RWPE1 (cell line): ENCODE data around the gene PXMP4.
A peak's percentile ranks its signal among the peaks of the same experiment; 100 is the strongest.

Source experiments
- CTCF ChIA-PET: fragments of 350-600 bp; sonication (Branson Sonifier 250); formaldehyde crosslinking; extraction: SDS; loops from one replicate; lab custom pipeline; 2021; lab: Yijun Ruan, JAX
- POLR2A ChIA-PET: fragments of 400-600 bp; formaldehyde crosslinking; extraction: SDS; loops from one replicate; lab custom pipeline; 2020; ENCODE audit warnings: antibody characterized with exemption; ENCODE audit not compliant: low non-redundant PET; lab: Yijun Ruan, JAX
- DNase-seq: peaks from one replicate; pipeline ENCODE4 v3.0.0; 2012; ENCODE audit warnings: low spot score
- H3K27ac ChIP-seq: fragments of 450-650 bp; 2 replicates; pipeline ENCODE4 v1.5.1; 2017
- TF ChIP-seq, protein P1 (sequence below): fragments of 450-650 bp; conservative IDR thresholded peaks from 2 replicates; pipeline ENCODE4 v1.5.1; 2017; ENCODE audit warnings: low read depth, mild to moderate bottlenecking

Gene PXMP4

DNA sequence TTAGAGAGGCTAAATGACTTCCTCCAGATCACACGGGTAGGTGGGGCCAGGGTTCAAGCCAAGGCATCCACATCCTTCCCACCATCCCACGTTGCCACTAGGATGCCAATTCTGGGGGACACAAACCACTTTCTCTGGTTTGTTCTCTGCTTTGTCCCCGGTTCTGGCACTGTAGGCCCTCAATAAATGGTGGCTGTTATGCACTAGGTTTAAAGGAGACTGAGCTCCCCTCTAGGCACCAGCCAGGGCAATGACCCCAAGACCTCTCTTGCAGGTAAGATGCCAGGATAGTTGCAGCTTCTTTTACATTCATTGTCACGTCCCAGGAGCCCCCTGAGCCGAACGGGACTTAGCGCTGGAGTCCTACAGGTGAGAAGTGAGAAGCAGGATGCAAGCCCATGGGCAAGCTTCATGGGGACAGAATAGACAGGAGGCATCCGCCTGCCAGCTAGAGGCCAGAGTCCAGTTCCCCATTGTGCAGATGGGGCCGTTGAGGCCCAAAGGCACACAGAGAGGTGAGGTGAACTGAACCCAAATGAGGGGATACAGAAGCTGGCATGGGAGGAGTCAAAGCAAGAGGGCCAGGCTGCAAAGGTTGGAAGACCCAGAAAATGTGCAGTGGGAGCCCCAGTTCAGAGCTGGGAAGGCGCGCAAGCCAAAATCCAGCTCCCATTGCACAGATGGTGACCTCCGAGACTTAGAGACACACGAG, 677 bp downstream of the PXMP4 start:
- CTCF ChIA-PET = interaction anchor here (0.6 to 0.8 kb wide), 3 partner anchors 33 to 254 kb away, joined by 3 read pairs; no protein-coding TSS in a partner anchor
- TF ChIP-seq, protein P1, sequence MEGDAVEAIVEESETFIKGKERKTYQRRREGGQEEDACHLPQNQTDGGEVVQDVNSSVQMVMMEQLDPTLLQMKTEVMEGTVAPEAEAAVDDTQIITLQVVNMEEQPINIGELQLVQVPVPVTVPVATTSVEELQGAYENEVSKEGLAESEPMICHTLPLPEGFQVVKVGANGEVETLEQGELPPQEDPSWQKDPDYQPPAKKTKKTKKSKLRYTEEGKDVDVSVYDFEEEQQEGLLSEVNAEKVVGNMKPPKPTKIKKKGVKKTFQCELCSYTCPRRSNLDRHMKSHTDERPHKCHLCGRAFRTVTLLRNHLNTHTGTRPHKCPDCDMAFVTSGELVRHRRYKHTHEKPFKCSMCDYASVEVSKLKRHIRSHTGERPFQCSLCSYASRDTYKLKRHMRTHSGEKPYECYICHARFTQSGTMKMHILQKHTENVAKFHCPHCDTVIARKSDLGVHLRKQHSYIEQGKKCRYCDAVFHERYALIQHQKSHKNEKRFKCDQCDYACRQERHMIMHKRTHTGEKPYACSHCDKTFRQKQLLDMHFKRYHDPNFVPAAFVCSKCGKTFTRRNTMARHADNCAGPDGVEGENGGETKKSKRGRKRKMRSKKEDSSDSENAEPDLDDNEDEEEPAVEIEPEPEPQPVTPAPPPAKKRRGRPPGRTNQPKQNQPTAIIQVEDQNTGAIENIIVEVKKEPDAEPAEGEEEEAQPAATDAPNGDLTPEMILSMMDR = no peak
- POLR2A ChIA-PET = interaction anchor here (1.0 to 1.2 kb wide), 2 partner anchors 13 to 45 kb away, joined by 3 read pairs; no protein-coding TSS in a partner anchor
- peak overlapping the region; percentile 76 for H3K27ac ChIP-seq
- DNase-seq = no peak

DNA sequence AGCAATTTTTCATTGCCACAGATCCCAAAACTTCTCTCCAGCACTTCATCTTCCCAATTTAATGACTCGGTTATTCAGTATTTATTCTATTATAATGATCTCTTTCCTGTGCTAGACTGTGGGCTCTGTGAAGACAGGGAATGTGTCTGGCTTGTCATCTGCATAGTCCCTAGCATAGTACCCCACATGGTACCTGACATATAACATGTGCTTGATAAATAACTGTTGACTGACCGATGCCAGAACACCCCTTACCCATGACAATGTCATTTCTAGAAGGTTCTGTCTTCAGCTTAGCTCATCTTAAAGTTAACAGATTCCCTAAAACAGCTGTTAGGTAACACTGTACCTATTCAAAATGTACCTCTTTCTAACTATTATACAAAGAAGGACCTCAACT, 3.6 kb downstream of the PXMP4 start:
- peak overlapping the region; percentile 21 for H3K27ac ChIP-seq
- TF ChIP-seq, protein P1 = no peak
- no peak for DNase-seq
- CTCF ChIA-PET = no interaction called here
- POLR2A ChIA-PET = interaction anchor here (0.6 kb wide), 1 partner anchor 11 kb away, joined by 6 read pairs; no protein-coding TSS in a partner anchor

DNA sequence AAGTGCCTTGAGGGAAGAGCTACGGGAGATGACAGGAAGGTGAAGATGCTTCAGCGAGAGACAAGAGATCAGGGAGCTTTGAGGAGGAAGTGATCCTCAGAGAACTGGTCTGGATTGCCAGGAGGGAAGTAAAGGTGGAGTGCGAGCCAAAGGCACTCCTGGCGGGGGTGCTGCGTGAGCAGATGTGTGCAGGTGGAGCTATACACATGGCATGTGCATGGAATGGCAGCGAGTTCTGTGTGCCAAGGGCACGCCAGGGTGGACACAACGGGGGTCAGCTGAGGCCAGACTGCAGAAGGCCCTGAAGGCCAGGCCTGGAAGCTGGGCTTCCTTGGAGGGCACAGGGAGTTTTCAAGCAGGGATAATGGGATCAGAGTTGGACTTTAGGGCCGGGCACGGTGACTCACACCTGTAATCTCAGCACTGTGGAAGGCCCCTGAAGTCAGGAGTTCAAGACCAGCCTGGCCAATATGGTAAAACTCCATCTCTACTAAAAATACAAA, 6.2 kb downstream of the PXMP4 start:
- ChIA-PET POLR2A (no interaction called here), CTCF (no interaction called here)
- no peak for DNase-seq
- TF ChIP-seq, protein P1 = no peak
- H3K27ac ChIP-seq = peak overlapping the region; percentile 0; the same call in 1 of the 2 replicates

DNA sequence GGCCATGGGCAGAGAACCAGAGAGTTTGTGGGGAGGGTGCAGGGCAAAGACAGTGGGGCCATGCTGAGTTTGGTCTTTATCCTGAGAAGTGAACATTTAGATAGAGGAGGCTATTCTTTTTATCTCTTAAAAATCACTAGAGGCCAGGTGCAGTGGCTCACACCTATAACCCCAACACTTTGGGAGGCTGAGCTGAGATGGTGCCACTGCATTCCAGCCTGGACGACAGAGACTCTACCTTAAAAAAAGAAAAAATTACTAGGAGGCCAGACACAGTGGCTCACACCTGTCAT, 8.7 kb downstream of the PXMP4 start:
- POLR2A ChIA-PET = no interaction called here
- CTCF ChIA-PET = no interaction called here
- no peak for DNase-seq
- H3K27ac ChIP-seq = peak overlapping the region; percentile 70; the same call in 1 of the 2 replicates
- TF ChIP-seq, protein P1 = no peak

DNA sequence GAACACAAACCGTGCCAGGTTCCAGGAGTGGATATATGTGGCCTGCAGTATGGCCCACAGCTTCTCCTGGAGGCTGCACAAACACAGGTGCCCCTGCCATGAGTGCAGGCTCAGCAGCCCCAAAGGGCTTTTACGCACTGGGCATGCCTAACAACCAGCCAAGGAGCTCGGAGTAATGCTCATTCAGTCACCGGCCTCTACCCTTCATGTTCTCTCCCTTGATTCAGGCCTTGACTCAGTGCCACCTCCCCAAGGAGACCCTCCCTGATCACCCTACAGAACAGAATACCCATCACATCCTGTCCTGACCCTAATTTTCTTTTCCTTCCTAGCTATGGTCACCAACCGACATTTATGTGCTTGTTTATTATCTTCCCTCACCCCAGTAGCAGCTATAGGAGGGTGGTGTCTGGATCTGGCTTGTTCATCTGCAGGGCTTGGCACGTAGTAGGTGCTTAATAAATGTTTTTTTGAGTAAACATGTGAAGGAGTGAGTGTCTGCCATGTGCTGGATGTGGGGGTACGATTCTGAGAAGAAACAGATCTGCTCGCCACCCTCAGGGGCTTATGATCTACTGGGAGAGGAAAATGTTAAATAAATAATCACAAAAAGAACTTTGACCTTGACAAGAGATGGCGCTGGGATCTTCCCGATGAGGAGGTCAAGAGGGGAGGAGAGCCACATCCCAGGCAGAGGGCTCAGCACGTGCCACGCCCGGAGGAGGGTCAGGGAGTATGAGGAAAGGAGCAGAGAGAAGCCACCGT, 9.2 kb downstream of the PXMP4 start:
- TF ChIP-seq, protein P1 = no peak
- H3K27ac ChIP-seq = peak overlapping the region; percentile 70
- POLR2A ChIA-PET = no interaction called here
- CTCF ChIA-PET = no interaction called here
- DNase-seq = no peak

DNA sequence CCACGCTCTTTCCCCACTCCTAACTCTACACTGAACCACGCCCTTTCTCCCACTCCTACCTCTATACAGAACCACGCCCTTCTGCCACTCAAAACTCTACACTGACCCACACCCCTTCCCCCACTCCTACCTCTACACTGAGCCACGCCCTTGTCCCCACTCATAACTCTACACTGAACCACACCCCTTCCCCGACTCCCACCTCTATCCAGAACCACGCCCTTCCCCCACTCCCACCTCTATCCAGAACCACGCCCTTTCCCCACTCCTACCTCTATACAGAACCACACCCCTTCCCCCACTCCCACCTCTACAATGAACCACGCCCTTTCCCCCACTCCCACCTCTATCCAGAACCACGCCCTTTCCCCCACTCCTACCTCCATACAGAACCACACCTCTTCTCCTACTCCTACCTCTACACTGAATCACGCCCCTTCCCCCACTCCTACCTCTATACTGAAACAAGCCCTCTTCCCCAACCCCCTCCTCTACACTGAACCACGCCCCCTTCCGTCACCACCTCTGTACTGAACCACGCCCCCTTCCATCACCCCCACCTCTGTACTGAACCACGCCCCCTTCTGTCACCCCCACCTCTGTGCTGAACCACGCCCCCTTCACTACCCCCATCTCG, 10.1 kb downstream of the PXMP4 start:
- CTCF ChIA-PET = no interaction called here
- POLR2A ChIA-PET = no interaction called here
- H3K27ac ChIP-seq = peak overlapping the region; percentile 70
- no peak for DNase-seq
- TF ChIP-seq, protein P1 = no peak
